GM12892 (cell line): Measurements from ENCODE around the gene INAFM1.
A peak's percentile ranks its signal among the peaks of the same experiment; 100 is the strongest.

Source experiments
- DNase-seq: peaks from one replicate; pipeline ENCODE4 v3.0.0; 2011; ENCODE audit not compliant: insufficient read length
- FAIRE-seq: peaks from 2 replicates; lab custom pipeline; 2011; peaks lifted over from hg19 to GRCh38; lab: Jason Lieb, UNC
- POLR2A ChIP-seq: IDR thresholded peaks from 2 replicates; pipeline ENCODE4 v1.6.1; 2011; ENCODE audit warnings: low read depth, low read length, control low read depth
- POLR2AphosphoS5 ChIP-seq: IDR thresholded peaks from 2 replicates; pipeline ENCODE4 v1.6.1; 2011; ENCODE audit warnings: low read depth, low read length, control low read depth
- TAF1 ChIP-seq: IDR thresholded peaks from 2 replicates; pipeline ENCODE4 v1.6.1; 2011; ENCODE audit warnings: low read depth, mild to moderate bottlenecking, control low read depth, low read length, borderline replicate concordance

INAFM1 gene

DNA sequence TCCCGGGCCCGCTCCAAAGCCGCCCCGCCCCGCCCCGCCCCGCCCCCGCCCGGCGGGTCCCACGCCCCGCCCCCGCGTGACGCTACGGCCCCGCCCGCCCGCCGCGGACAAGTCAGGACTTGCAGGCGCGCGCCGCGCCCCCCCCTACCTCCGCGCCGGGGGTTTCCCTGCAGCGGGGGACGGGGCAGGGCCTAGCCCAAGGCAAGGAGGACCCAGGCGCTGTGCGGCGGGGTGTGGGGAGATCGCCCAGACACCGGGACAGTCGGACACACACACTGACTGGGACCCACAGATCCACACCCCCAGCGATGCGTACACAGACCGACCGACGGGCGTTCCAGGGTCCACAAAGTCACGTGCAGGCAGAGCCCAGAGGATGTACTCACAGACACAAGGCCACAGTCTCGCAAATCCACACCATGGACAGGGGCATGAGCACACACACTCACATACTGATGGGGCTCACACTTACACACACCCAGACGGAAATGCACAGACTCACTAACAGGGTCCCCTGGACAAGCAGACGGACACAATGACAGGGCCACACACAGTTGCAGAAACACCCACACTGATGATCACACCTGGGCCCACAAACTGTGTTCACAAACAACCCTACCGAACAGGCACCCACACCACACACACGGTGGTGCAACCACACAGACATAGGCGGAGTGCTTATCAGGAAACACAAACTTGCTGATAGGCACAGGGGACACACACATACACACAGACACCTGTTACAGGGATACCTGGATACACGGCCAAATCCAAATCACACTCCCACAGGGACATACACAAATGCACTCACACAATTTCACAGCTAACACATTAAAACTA lies 43.2 kb upstream of the INAFM1 start:
- DNase-seq (peak; percentile 81), FAIRE-seq (peak; percentile 83)
- TF ChIP-seq POLR2AphosphoS5 (peak; percentile 82), POLR2A (peak; percentile 84), TAF1 (0 out of 2 replicates have a peak, but pooled peaks have one; percentile 26)

DNA sequence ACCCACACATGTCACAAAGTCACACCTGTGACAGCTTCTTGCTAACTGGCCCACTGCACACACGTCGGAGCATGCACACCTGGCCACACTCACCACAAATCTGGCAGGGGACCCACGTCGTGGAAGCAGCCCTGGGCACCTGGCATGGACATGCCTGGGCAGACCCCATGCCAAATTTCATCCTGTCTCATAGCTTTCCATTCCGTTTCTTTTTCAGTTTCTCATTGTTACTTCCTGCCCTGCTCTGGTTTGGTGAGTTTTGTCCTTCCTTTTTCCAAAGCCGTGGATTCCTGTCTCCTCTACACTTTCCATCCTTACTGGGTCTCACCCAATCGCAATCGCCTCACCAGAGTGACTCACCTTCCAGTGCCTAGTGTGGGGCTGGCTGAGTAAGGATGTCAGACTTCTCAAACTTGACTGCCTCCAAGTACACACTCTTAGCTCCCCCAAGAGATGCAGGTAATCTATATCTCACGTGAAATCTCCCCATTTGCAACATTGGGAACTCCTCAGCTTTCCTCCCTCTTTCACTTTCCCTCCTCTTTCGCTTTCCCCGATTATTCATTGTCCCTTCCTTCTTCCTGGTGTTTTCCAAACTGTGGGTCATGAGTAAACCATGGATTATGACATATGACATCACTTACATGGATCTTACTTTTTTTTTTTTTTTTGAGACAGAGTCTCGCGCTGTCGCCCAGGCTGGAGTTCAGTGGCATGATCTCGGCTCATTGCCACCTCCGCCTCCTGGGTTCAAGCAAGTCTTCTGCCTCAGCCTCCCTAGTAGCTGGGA lies 42.1 kb upstream of the INAFM1 start:
- no peak for DNase-seq
- peak; percentile 42; the same call in 1 of the 2 replicates for TF ChIP-seq POLR2AphosphoS5
- no peak for TF ChIP-seq POLR2A
- no peak for TF ChIP-seq TAF1
- peak; percentile 50 for FAIRE-seq

DNA sequence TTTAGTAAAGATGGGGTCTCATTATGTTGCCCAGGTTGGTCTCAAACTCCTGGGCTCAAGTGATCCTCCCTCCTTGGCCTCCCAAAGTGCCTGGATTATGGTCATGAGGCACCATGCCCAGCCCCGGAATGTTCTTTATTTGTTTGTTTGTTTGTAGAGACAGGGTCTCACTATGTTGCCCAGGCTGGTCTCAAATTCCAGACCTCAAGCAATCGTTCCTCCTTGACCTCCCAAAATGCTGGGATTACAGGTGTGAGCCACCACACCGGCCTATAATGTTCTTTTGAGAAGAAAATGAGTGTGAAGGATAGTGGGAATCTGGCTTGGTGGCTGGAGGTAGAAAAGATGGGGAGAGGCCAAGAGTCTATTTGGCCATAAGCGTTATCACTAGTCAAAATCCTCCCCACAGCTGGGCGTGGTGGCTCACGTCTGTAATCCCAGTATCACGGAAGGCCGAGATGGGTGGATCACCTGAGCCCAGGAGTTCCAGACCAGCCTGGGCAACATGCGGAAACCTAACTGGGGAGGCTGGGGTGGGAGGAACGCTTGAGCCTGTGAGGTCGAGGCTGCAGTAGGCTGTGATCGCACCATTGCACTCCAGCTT lies 38.5 kb upstream of the INAFM1 start:
- no peak for FAIRE-seq
- DNase-seq, result no peak
- no peak for TF ChIP-seq POLR2AphosphoS5
- TF ChIP-seq TAF1, result no peak
- TF ChIP-seq POLR2A, result no peak

DNA sequence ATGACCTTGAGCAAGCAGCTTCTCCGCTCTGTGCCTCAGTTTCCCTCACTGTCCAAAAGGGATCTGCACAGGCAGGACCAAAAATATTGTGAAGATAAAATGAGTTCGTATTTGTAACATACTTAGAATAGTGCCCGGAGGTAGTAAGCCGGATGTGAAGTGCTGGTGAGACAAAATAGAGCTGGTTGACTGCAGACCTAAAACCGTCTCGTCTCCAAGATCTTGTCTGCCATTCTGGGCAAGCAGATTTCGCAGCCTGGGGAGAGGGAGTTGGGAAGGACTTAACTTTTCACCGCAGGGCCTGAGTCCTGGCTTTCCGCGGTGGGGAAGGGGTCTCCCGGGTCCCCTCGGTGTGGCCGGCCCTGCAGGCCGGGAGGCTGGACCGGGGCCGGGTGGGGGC lies 35.5 kb upstream of the INAFM1 start:
- FAIRE-seq (no peak), DNase-seq (no peak)
- no peak for TF ChIP-seq POLR2AphosphoS5
- TF ChIP-seq TAF1, result no peak
- TF ChIP-seq POLR2A, result no peak

DNA sequence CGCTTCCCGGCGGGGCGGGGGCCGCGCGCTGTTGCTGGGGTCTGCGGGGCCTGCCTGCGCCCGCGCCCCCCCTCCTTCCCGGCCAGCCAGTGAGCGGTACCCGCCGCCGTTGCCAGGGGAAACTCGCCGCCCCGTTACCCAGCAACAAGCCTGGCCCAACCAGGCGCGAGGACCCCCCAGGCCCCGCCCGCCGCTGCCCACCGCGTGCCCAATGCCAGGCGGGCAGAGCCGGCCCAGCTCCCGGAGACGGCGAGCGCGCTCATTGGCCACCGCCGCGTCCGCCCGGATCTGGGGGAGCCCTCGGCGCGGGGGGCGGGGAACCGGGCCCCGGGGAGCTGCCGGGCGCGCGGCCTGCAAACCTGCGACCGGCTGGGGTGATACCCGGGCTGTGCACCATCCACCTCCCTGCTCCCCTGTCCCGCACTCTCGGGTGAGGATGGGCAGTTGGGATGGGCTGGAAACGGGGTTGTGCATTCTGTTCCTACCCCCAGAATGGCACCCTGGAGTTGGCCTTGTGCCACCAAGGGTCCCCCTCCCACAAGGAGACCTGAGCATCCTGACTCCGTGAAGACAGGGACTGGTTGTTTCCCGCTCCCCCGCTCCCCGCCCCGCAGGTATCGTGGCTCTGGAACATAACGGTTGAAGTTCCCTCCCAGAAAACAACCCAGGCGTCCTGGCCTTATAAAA lies 34.9 kb upstream of the INAFM1 start:
- FAIRE-seq, result no peak
- DNase-seq, result no peak
- TF ChIP-seq POLR2AphosphoS5, result no peak
- no peak for TF ChIP-seq TAF1
- no peak for TF ChIP-seq POLR2A

DNA sequence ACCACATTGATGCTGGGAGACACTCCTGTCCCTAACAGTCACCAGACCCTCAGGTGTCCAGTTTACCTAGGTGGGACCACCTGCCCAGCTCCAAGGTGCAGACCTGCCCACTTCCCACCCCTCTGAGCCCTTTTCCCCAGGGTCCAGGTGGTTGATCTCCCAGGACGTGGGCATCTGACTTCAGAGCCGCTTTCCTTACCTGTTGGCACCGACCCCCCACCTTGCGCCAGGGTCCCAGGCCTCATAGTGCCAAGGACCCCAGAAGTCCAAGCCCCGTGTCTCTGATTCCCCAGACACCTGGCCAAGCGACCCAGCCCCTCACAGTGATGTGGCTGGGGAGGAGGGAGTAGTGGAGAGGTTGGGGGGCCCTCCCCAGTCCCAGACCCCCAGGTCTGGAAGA lies 34.1 kb upstream of the INAFM1 start:
- DNase-seq (no peak), FAIRE-seq (no peak)
- TF ChIP-seq POLR2A (no peak), TAF1 (no peak), POLR2AphosphoS5 (no peak)

DNA sequence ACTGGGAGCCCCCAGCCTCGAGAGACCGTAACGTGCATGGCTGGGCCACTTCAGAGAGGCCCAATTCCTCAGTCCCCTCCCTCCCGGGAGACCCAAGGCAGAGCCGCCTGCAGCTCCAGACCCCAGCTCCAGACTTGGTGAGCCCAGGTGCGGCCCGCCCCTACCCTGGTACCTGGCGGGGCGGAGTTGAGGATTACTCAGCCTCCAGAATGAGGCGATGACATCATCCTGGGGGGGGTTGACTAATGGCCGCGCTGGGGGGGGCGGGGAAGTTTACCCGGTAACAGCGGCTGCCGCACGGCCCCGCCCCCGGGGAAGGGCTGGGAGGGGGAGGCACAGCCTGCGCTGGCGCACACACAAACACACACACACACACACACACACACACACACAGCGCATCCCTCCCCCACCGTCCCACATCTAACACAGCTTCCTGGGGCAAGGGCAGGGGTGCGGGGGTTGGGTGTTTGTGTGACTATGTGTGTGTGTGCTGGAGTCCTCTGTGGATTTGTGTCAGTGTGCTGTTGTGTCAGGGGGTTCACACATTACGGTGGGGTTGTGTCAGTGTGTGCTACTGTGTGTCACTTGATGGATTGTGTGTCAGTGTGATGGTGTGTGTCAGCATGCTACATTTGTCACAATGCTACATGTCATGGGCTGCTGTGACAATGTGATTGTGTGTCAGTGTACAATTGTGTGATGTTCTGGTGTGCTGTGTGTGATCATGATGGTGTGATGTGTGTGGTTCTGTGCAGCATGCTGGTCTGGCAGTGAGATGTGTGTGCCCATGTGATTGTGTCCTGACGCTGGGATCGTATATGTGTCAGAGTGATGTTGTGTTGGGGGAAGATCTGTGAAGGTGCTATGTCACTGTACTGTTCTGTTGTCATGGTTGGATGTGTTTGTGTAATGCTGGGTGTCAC lies 33.4 kb upstream of the INAFM1 start:
- TF ChIP-seq POLR2A (no peak), TAF1 (no peak), POLR2AphosphoS5 (no peak)
- no peak for DNase-seq
- FAIRE-seq, result peak; percentile 67

DNA sequence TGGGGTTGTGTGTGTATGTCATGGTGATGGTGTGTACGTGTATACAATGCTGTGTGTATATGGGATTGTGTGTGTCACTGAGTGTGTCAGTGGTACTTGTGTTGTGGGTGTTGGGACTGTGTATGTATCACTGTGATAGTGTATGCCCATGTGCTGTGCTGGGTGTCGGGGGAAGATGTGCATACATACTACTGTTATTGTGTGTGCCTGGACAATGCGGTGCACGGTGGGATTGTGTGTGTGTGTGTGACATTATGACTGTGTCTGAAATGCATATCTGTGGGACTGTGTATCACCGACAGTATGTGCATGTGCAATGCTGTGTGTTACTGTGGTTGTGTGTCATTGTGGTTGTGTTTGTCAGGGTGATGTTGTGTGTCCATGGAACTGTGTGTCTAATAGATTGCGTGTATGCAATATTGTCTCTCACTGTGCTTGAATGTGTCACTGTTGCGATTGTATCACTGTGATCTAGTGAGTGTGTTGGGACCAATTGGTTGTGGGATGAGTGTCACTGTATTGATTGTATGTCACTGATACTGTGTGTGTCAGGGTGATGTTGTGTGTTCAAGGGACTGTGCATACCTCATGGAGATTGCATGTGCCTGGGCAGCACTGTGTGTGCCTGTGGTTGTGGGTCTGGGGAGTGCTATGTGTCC lies 32.6 kb upstream of the INAFM1 start:
- no peak for TF ChIP-seq TAF1
- TF ChIP-seq POLR2A, result no peak
- TF ChIP-seq POLR2AphosphoS5, result no peak
- FAIRE-seq (no peak), DNase-seq (no peak)

DNA sequence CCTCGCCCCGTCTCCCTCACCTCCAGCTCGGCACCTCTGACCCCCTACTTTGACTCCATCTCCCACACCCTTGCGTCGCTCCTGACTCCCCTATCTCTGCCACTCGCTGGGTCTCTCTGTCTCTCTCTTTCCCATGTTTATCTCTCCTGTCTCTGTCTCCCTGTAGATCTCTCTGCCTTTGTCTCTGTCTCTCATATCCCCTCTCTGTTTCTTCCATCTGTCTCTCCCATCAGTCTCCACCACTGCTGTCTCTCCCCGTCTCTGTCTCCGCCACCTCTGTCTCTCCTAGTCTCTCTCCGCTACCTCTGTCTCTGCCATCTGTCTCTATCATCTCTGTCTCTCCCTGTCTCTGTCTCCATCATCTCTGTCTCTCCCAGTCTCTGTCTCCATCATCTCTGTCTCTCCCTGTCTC lies 31.3 kb upstream of the INAFM1 start:
- FAIRE-seq (no peak), DNase-seq (no peak)
- no peak for TF ChIP-seq POLR2A
- TF ChIP-seq POLR2AphosphoS5, result no peak
- no peak for TF ChIP-seq TAF1
